Tibial artery (tissue), 4 donors: Measurements from ENCODE around the gene ADSS1.
A peak's percentile ranks its signal among the peaks of the same experiment; 100 is the strongest.

Experiments used
- DNase-seq, 2 donors: peaks; one replicate each; pipeline ENCODE4 v3.0.0-alpha.2; 2019
- H3K27ac ChIP-seq, 2 donors: fragments of 200-600 bp; sonication (generic) in 1 of 2; 1 replicate in 1 of 2; 2 replicates in 1 of 2; pipeline ENCODE4 v1.5.1; 2018 to 2019; ENCODE audit warnings: mild to moderate bottlenecking in 1 of 2
- H3K27me3 ChIP-seq, 2 donors: fragments of 200-600 bp; sonication (generic) in 1 of 2; one replicate each; pipeline versions ENCODE4 v1.5.1 to v1.6.0; 2016 to 2019
- H3K36me3 ChIP-seq, 3 donors: fragments of 200-600 bp; sonication (generic) in 2 of 3; one replicate each; pipeline ENCODE4 v1.5.1; 2016 to 2019; ENCODE audit warnings: mild to moderate bottlenecking in 2 of 3
- H3K4me1 ChIP-seq, 4 donors: fragments of 200-600 bp; sonication (generic) in 2 of 4; 1 replicate in 3 of 4; 2 replicates in 1 of 4; pipeline ENCODE4 v1.5.1; 2016 to 2019
- H3K4me3 ChIP-seq, 2 donors: fragments of 200-600 bp; sonication (generic) in 1 of 2; 1 replicate in 1 of 2; 2 replicates in 1 of 2; pipeline ENCODE4 v1.5.1; 2018 to 2019; ENCODE audit warnings: mild to moderate bottlenecking in 2 of 2
- H3K9me3 ChIP-seq, 3 donors: fragments of 200-600 bp; sonication (generic) in 1 of 3; one replicate each; pipeline ENCODE4 v1.5.1; 2016 to 2019
- CTCF ChIP-seq, 2 experiments: fragments of 200-600 bp in 1 of 2; fragments of 450-650 bp in 1 of 2; IDR thresholded peaks; one replicate each; pipeline ENCODE4 v1.5.1; 2017 to 2019; ENCODE audit warnings: antibody characterized with exemption in 2 of 2, mild to moderate bottlenecking in 1 of 2, moderate library complexity in 1 of 2
- intact Hi-C: fragments of 100-400 bp; cut with DNase I; formaldehyde crosslinking; loops from one replicate; pipeline ENCODE4 v1.15.0; 2023; ENCODE audit warnings: low total_unique reads

Gene ADSS1

GRCh38 chr14:104714681-104715080 is 9.3 kb upstream of the ADSS1 start:
- intact Hi-C loops = no loop called here
- Histone ChIP-seq H3K27me3 (no peaks in the 10 kb centered on the region), H3K27ac (no peak overlapping the region), H3K4me1 (no peaks in the 10 kb centered on the region), H3K36me3 (peaks cover 72 to 99% (median 88%) of the 10 kb centered on the region in 3 donors), H3K4me3 (no peak overlapping the region), H3K9me3 (no peaks in the 10 kb centered on the region)
- DNase-seq = no peak
- no peak for TF ChIP-seq CTCF (IDR thresholded peaks at IDR 0.05)

GRCh38 chr14:104715416-104715815 is 8.6 kb upstream of the ADSS1 start:
- DNase-seq = no peak
- Histone ChIP-seq H3K36me3 (peaks cover 66 to 96% (median 86%) of the 10 kb centered on the region in 3 donors), H3K9me3 (no peaks in the 10 kb centered on the region), H3K4me3 (no peak overlapping the region), H3K27me3 (no peaks in the 10 kb centered on the region), H3K27ac (no peak overlapping the region), H3K4me1 (no peaks in the 10 kb centered on the region)
- no peak for TF ChIP-seq CTCF (IDR thresholded peaks at IDR 0.05)
- intact Hi-C loops = no loop called here

- Histone ChIP-seq H3K9me3 (no peaks in the 10 kb centered on the region), H3K4me3 (no peak overlapping the region), H3K36me3 (peaks cover 62 to 92% (median 81%) of the 10 kb centered on the region in 3 donors), H3K27ac (no peak overlapping the region), H3K4me1 (no peaks in the 10 kb centered on the region), H3K27me3 (no peaks in the 10 kb centered on the region)
- TF ChIP-seq CTCF (IDR thresholded peaks at IDR 0.05) = no peak
- intact Hi-C loops = no loop called here
- DNase-seq = no peak
Measured at GRCh38 chr14:104715871-104716270, 8.2 kb upstream of the ADSS1 start.

- Histone ChIP-seq H3K4me1 (peaks cover 0 to 9% (median 8%) of the 10 kb centered on the region in 4 donors), H3K27me3 (no peaks in the 10 kb centered on the region), H3K9me3 (no peaks in the 10 kb centered on the region), H3K27ac (peak overlapping the region in 1 of 2 donors; percentile 1), H3K36me3 (peaks cover 49 to 79% (median 69%) of the 10 kb centered on the region in 3 donors), H3K4me3 (no peak overlapping the region)
- intact Hi-C loops = no loop called here
- no peak for DNase-seq
- TF ChIP-seq CTCF (IDR thresholded peaks at IDR 0.05) = no peak
Measured at GRCh38 chr14:104717137-104717536, 6.9 kb upstream of the ADSS1 start.

- Histone ChIP-seq H3K4me3 (no peak overlapping the region), H3K27me3 (no peaks in the 10 kb centered on the region), H3K9me3 (no peaks in the 10 kb centered on the region), H3K36me3 (peaks cover 44 to 74% (median 64%) of the 10 kb centered on the region in 3 donors), H3K4me1 (peaks cover 0 to 14% (median 13%) of the 10 kb centered on the region in 4 donors), H3K27ac (peak overlapping the region; percentile 1 to 36)
- DNase-seq = no peak
- intact Hi-C loops = no loop called here
- TF ChIP-seq CTCF (IDR thresholded peaks at IDR 0.05) = no peak
Measured at GRCh38 chr14:104717646-104718045, 6.4 kb upstream of the ADSS1 start.

- no peaks in the 10 kb centered on the region for H3K27me3 ChIP-seq
- H3K36me3 ChIP-seq = peaks cover 39 to 69% (median 59%) of the 10 kb centered on the region in 3 donors
- no peak for TF ChIP-seq CTCF (IDR thresholded peaks at IDR 0.05)
- H3K27ac ChIP-seq = peak overlapping the region in 1 of 2 donors; percentile 36
- H3K4me1 ChIP-seq = peaks cover 0 to 19% (median 18%) of the 10 kb centered on the region in 4 donors
- H3K4me3 ChIP-seq = no peak overlapping the region
- no peaks in the 10 kb centered on the region for H3K9me3 ChIP-seq
- intact Hi-C loops = no loop called here
- DNase-seq = no peak
Measured at GRCh38 chr14:104718147-104718546, 5.9 kb upstream of the ADSS1 start.
